RWPE2 (cell line): ENCODE measurements around the gene MRPS16.

ENCODE experiments used
- ATAC-seq: fragments of 200-7000 bp; cut with Tn5 transposase; 3 replicates; pipeline ENCODE4 v1.9.1; 2021; ENCODE audit warnings: low read depth
- DNase-seq: peaks from one replicate; pipeline ENCODE4 v3.0.0-alpha.2; 2020; ENCODE audit warnings: low spot score
- H3K27ac ChIP-seq: fragments of 450-650 bp; 2 replicates; pipeline ENCODE4 v1.5.1; 2017; ENCODE audit warnings: mild to moderate bottlenecking; ENCODE audit not compliant: poor library complexity, severe bottlenecking
- H3K27me3 ChIP-seq: fragments of 250-450 bp; sonication (Bioruptor Pico); 2 replicates; pipeline ENCODE4 v1.5.1; 2021; ENCODE audit warnings: mild to moderate bottlenecking, moderate library complexity; ENCODE audit not compliant: insufficient read depth, poor library complexity, severe bottlenecking
- H3K36me3 ChIP-seq: fragments of 250-450 bp; sonication (Bioruptor Pico); 2 replicates; pipeline ENCODE4 v1.5.1; 2020; ENCODE audit warnings: low read depth, mild to moderate bottlenecking, moderate library complexity
- H3K4me1 ChIP-seq: fragments of 250-450 bp; sonication (Bioruptor Pico); 2 replicates; pipeline ENCODE4 v1.5.1; 2021; ENCODE audit warnings: mild to moderate bottlenecking, moderate library complexity; ENCODE audit not compliant: insufficient read depth, poor library complexity, severe bottlenecking
- H3K4me3 ChIP-seq: fragments of 250-450 bp; sonication (Bioruptor Pico); 2 replicates; pipeline ENCODE4 v1.5.1; 2021; ENCODE audit warnings: mild to moderate bottlenecking, moderate library complexity; ENCODE audit not compliant: severe bottlenecking
- H3K9me3 ChIP-seq: fragments of 250-450 bp; sonication (Bioruptor Pico); 2 replicates; pipeline ENCODE4 v1.5.1; 2021; ENCODE audit warnings: mild to moderate bottlenecking, moderate library complexity; ENCODE audit not compliant: severe bottlenecking
- CTCF ChIP-seq: fragments of 450-650 bp; IDR thresholded peaks from one replicate; pipeline ENCODE4 v1.5.1; 2017; ENCODE audit warnings: mild to moderate bottlenecking, moderate library complexity; ENCODE audit not compliant: poor library complexity, severe bottlenecking

MRPS16 gene

GRCh38 chr10:73239908-73240307, 12.5 kb downstream of the MRPS16 start:
- Histone ChIP-seq H3K4me3 (no peak overlapping the region), H3K27ac (no peak overlapping the region), H3K27me3 (no peaks in the 10 kb centered on the region), H3K4me1 (peaks cover 2% of the 10 kb centered on the region), H3K9me3 (no peaks in the 10 kb centered on the region), H3K36me3 (peaks cover 92% of the 10 kb centered on the region)
- ATAC-seq (no peak), DNase-seq (no peak)
- no peak for TF ChIP-seq CTCF

GRCh38 chr10:73238990-73239566, 13.4 kb downstream of the MRPS16 start:
- Histone ChIP-seq H3K27ac (no peak overlapping the region), H3K4me3 (no peak overlapping the region), H3K36me3 (peaks cover 90% of the 10 kb centered on the region), H3K9me3 (no peaks in the 10 kb centered on the region), H3K27me3 (no peaks in the 10 kb centered on the region), H3K4me1 (peaks cover 2% of the 10 kb centered on the region)
- DNase-seq (no peak), ATAC-seq (no peak)
- no peak for TF ChIP-seq CTCF

GRCh38 chr10:73234695-73235094, 17.7 kb downstream of the MRPS16 start:
- peaks cover 70% of the 10 kb centered on the region for H3K36me3 ChIP-seq
- no peak for ATAC-seq

GRCh38 chr10:73233883-73234282, 18.6 kb downstream of the MRPS16 start:
- Histone ChIP-seq H3K4me3 (no peak overlapping the region), H3K9me3 (no peaks in the 10 kb centered on the region), H3K4me1 (no peaks in the 10 kb centered on the region), H3K27ac (no peak overlapping the region), H3K36me3 (peaks cover 62% of the 10 kb centered on the region), H3K27me3 (no peaks in the 10 kb centered on the region)
- DNase-seq (no peak), ATAC-seq (no peak)
- no peak for TF ChIP-seq CTCF

More at GRCh38 chr10:73234695-73235094, 17.7 kb downstream of the MRPS16 start:
- H3K27me3 ChIP-seq: no peaks in the 10 kb centered on the region
- no peak overlapping the region for H3K4me3 ChIP-seq
- no peak for DNase-seq
- H3K4me1 ChIP-seq: no peaks in the 10 kb centered on the region
- H3K27ac ChIP-seq: no peak overlapping the region
- no peak for TF ChIP-seq CTCF
- no peaks in the 10 kb centered on the region for H3K9me3 ChIP-seq

- Histone ChIP-seq H3K4me3 (no peak overlapping the region), H3K27ac (no peak overlapping the region), H3K27me3 (no peaks in the 10 kb centered on the region), H3K9me3 (no peaks in the 10 kb centered on the region), H3K4me1 (no peaks in the 10 kb centered on the region), H3K36me3 (peaks cover 55% of the 10 kb centered on the region)
- peak; percentile 12 for TF ChIP-seq CTCF
- DNase-seq (no peak), ATAC-seq (no peak)
Observed at GRCh38 chr10:73232887-73233286, 19.6 kb downstream of the MRPS16 start.
